Fibroblast of villous mesenchyme (primary cell): ENCODE results near the gene GRIK4. TPM values are rescaled to one million over a fixed set of nuclear protein-coding genes. Genes with fewer than 3 reads are reported as not detected.

Experiments
- DNase-seq: peaks from one replicate; pipeline ENCODE4 v3.0.0-alpha.2; 2010; ENCODE audit warnings: low read depth
- H3K4me3 ChIP-seq: 2 replicates; pipeline ENCODE4 v1.5.1; 2011; ENCODE audit warnings: low read depth, mild to moderate bottlenecking, low read length
- CTCF ChIP-seq: IDR thresholded peaks from 2 replicates; pipeline ENCODE4 v1.5.1; 2012; ENCODE audit warnings: low read depth, mild to moderate bottlenecking, low read length; ENCODE audit not compliant: insufficient read depth
- total RNA-seq: library from RNA; depleted of rRNA; stranded (reverse); fragments of >200 nt; gene quantifications from 2 replicates; pipeline ENCODE4 v1.2.3, GENCODE V29; 2012

GRIK4 gene
- total RNA-seq, 1 donor = under 0.01 TPM

GRCh38 chr11:120598517-120599257 is 87.1 kb downstream of the GRIK4 start:
- H3K4me3 ChIP-seq = no peak overlapping the region
- no peak for TF ChIP-seq CTCF
- DNase-seq = no peak

- no peak overlapping the region for H3K4me3 ChIP-seq
- DNase-seq = no peak
- no peak for TF ChIP-seq CTCF
These were observed 88.4 kb downstream of the GRIK4 start for GRCh38 chr11:120599816-120600420.

- no peak for DNase-seq
- TF ChIP-seq CTCF = no peak
These were observed 90.0 kb downstream of the GRIK4 start for GRCh38 chr11:120601536-120601935.

GRCh38 chr11:120603071-120603470 is 91.5 kb downstream of the GRIK4 start:
- no peak for TF ChIP-seq CTCF
- no peak overlapping the region for H3K4me3 ChIP-seq
- no peak for DNase-seq

More at GRCh38 chr11:120601536-120601935, 90.0 kb downstream of the GRIK4 start:
- no peak overlapping the region for H3K4me3 ChIP-seq

- DNase-seq = no peak
- no peak overlapping the region for H3K4me3 ChIP-seq
- TF ChIP-seq CTCF = no peak
These were observed 93.9 kb downstream of the GRIK4 start for GRCh38 chr11:120605469-120605868.

- H3K4me3 ChIP-seq = no peak overlapping the region
- no peak for TF ChIP-seq CTCF
- no peak for DNase-seq
These were observed 94.9 kb downstream of the GRIK4 start for GRCh38 chr11:120606211-120607010.
